OCI-LY3 (cell line): Measurements from ENCODE around the gene SEMA6D.

ENCODE experiments used
- CTCF ChIP-seq: fragments of 200-600, 300-600 bp; sonication (generic); IDR thresholded peaks from 2 replicates; pipeline ENCODE4 v1.5.1; 2014; ENCODE audit warnings: antibody characterized with exemption, low read length, low read depth
- EZH2phosphoT487 ChIP-seq: fragments of 200-600 bp; shearing (Covaris generic); IDR thresholded peaks from 2 replicates; pipeline ENCODE4 v1.6.1; 2018; ENCODE audit warnings: antibody characterized with exemption, mixed run types, low read depth

GRCh38 chr15:47674586-47675232 lies 42.6 kb upstream of the SEMA6D start:
- no peak for TF ChIP-seq CTCF
- no peak for TF ChIP-seq EZH2phosphoT487
